ENCODE measurements around the gene SMARCA1. TPM values are rescaled to one million over a fixed set of nuclear protein-coding genes. Genes with fewer than 3 reads are reported as not detected.

SMARCA1 gene
- total RNA-seq, 1 experiment from 2014 or later, result 34.5 TPM

DNA sequence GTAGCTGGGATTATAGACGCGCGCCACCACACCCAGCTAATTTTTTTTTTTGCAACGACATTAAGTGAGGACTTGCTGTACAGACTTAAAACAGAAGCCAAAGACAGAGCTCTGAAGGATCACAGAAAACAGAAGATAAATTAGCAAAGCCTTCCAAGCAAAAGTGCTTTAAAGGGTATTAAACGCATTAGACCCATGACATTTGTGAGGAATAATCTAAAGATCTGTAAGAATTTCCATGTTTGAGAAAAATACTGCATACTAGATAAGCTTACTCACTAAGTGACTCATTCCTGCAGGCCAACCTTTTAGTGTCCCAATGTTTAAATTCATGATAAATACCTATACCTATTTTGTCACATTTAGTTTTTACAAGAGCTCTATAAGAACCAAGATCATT, 27.4 kb downstream of the SMARCA1 start:
- ChIA-PET CTCF (no interaction called here), POLR2A (no interaction called here)
- no peaks in the 10 kb centered on the region for H3K36me3 ChIP-seq (ENCODE audit: control insufficient read depth, insufficient read depth, low read length)
- no peak overlapping the region for H3K4me3 Mint-ChIP-seq (ENCODE audit: unreplicated experiment)
- H3K27me3 ChIP-seq (replicated peaks; ENCODE audit: control insufficient read depth, insufficient read depth, low read length), result no peaks in the 10 kb centered on the region
- no peaks in the 10 kb centered on the region for H3K9me3 Mint-ChIP-seq (ENCODE audit: unreplicated experiment)
- no peaks in the 10 kb centered on the region for H3K4me1 Mint-ChIP-seq (ENCODE audit: low read depth, unreplicated experiment)
- H3K27me3 Mint-ChIP-seq (ENCODE audit: insufficient read depth, unreplicated experiment), result no peaks in the 10 kb centered on the region
- peaks cover 19% of the 10 kb centered on the region for H3K36me3 Mint-ChIP-seq (ENCODE audit: insufficient read depth, unreplicated experiment)
- TF ChIP-seq, protein P1, sequence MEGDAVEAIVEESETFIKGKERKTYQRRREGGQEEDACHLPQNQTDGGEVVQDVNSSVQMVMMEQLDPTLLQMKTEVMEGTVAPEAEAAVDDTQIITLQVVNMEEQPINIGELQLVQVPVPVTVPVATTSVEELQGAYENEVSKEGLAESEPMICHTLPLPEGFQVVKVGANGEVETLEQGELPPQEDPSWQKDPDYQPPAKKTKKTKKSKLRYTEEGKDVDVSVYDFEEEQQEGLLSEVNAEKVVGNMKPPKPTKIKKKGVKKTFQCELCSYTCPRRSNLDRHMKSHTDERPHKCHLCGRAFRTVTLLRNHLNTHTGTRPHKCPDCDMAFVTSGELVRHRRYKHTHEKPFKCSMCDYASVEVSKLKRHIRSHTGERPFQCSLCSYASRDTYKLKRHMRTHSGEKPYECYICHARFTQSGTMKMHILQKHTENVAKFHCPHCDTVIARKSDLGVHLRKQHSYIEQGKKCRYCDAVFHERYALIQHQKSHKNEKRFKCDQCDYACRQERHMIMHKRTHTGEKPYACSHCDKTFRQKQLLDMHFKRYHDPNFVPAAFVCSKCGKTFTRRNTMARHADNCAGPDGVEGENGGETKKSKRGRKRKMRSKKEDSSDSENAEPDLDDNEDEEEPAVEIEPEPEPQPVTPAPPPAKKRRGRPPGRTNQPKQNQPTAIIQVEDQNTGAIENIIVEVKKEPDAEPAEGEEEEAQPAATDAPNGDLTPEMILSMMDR (IDR thresholded peaks at IDR 0.05; ENCODE audit: insufficient read depth in 1 of 2, low read depth in 1 of 2, low read length in 1 of 2, severe bottlenecking in 1 of 2, unreplicated experiment in 1 of 2), result no peak
- H3K4me1 ChIP-seq, result no peaks in the 10 kb centered on the region
- H3K27ac Mint-ChIP-seq (ENCODE audit: unreplicated experiment), result no peak overlapping the region
- no peak for DNase-seq
- intact Hi-C loops (cut with micrococcal nuclease; ENCODE audit: unreplicated experiment), result no loop called here
- H3K9me3 ChIP-seq, result no peaks in the 10 kb centered on the region
- no TSS peak for BruUV-seq (replicated peaks)
- no peak overlapping the region for H3K4me3 ChIP-seq (ENCODE audit: low read depth, low read length)

DNA sequence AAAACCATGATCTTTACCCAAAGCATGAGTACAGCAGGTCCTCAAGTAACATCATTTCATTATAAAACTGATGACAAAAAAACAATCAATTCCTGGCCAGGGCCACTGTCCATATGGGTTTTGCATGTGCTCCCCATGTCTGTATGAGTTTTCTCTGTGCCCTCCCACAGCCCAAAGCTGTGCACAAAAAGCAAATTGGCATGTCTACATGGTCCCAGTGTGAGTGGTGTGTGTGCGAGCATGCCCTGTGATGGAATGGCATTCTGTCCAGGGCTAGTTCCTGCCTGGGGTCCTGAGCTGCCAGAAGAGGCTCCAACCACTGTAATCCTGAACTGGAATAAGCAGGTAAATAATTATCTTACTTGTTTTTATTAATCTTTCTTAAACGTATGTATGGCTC, 28.4 kb downstream of the SMARCA1 start:
- H3K4me3 Mint-ChIP-seq (ENCODE audit: unreplicated experiment), result no peak overlapping the region
- peaks cover 19% of the 10 kb centered on the region for H3K36me3 Mint-ChIP-seq (ENCODE audit: insufficient read depth, unreplicated experiment)
- TF ChIP-seq, protein P1 (IDR thresholded peaks at IDR 0.05; ENCODE audit: insufficient read depth in 1 of 2, low read depth in 1 of 2, low read length in 1 of 2, severe bottlenecking in 1 of 2, unreplicated experiment in 1 of 2), result no peak
- intact Hi-C loops (cut with micrococcal nuclease; ENCODE audit: unreplicated experiment), result no loop called here
- H3K27ac Mint-ChIP-seq (ENCODE audit: unreplicated experiment), result no peak overlapping the region
- no peaks in the 10 kb centered on the region for H3K27me3 Mint-ChIP-seq (ENCODE audit: insufficient read depth, unreplicated experiment)
- Histone ChIP-seq H3K36me3 (ENCODE audit: control insufficient read depth, insufficient read depth, low read length) (no peaks in the 10 kb centered on the region), H3K4me3 (ENCODE audit: low read depth, low read length) (no peak overlapping the region), H3K27me3 (replicated peaks; ENCODE audit: control insufficient read depth, insufficient read depth, low read length) (no peaks in the 10 kb centered on the region), H3K9me3 (no peaks in the 10 kb centered on the region), H3K4me1 (no peaks in the 10 kb centered on the region)
- no peak for DNase-seq
- ChIA-PET CTCF (no interaction called here), POLR2A (no interaction called here)
- H3K4me1 Mint-ChIP-seq (ENCODE audit: low read depth, unreplicated experiment), result no peaks in the 10 kb centered on the region
- BruUV-seq (replicated peaks), result no TSS peak
- no peaks in the 10 kb centered on the region for H3K9me3 Mint-ChIP-seq (ENCODE audit: unreplicated experiment)

DNA sequence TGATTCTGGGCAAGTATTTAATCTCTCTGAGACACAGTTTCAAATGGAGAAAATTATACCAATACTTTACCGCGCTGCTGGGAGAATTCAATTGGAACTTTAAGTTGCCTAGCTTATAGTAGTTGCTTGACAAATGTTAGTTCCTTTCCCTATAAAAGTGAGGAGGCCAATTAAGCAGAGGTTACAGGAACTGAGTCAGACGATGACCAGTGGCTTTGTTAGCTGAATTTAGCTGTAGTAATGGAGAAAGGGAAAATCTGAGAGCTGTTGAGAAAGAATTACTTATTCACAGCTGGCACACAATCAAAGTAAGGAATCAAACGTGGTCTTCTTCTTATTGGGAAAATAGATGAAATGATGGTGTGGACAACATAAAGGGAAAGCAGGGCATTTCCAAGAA, 29.6 kb downstream of the SMARCA1 start:
- H3K27me3 Mint-ChIP-seq (ENCODE audit: insufficient read depth, unreplicated experiment), result no peaks in the 10 kb centered on the region
- CTCF ChIA-PET, result no interaction called here

More for the DNA sequence above, 29.6 kb downstream of the SMARCA1 start:
- no peaks in the 10 kb centered on the region for H3K27me3 ChIP-seq (replicated peaks; ENCODE audit: control insufficient read depth, insufficient read depth, low read length)
- Mint-ChIP-seq H3K4me3 (ENCODE audit: unreplicated experiment) (no peak overlapping the region), H3K9me3 (ENCODE audit: unreplicated experiment) (no peaks in the 10 kb centered on the region), H3K27ac (ENCODE audit: unreplicated experiment) (no peak overlapping the region), H3K36me3 (ENCODE audit: insufficient read depth, unreplicated experiment) (peaks cover 23% of the 10 kb centered on the region), H3K4me1 (ENCODE audit: low read depth, unreplicated experiment) (no peaks in the 10 kb centered on the region)
- DNase-seq, result no peak
- BruUV-seq (replicated peaks), result no TSS peak
- H3K9me3 ChIP-seq, result no peaks in the 10 kb centered on the region
- POLR2A ChIA-PET, result no interaction called here
- no peaks in the 10 kb centered on the region for H3K36me3 ChIP-seq (ENCODE audit: control insufficient read depth, insufficient read depth, low read length)
- H3K4me1 ChIP-seq, result no peaks in the 10 kb centered on the region
- TF ChIP-seq, protein P1 (IDR thresholded peaks at IDR 0.05; ENCODE audit: insufficient read depth in 1 of 2, low read depth in 1 of 2, low read length in 1 of 2, severe bottlenecking in 1 of 2, unreplicated experiment in 1 of 2), result no peak
- intact Hi-C loops (cut with micrococcal nuclease; ENCODE audit: unreplicated experiment), result no loop called here
- no peak overlapping the region for H3K4me3 ChIP-seq (ENCODE audit: low read depth, low read length)
